ENCODE results near the gene JADE3. TPM values are rescaled to one million over a fixed set of nuclear protein-coding genes. Genes with fewer than 3 reads are reported as not detected.

The JADE3 gene
- total RNA-seq, 1 experiment from 2014 or later = 17.0 TPM

DNA sequence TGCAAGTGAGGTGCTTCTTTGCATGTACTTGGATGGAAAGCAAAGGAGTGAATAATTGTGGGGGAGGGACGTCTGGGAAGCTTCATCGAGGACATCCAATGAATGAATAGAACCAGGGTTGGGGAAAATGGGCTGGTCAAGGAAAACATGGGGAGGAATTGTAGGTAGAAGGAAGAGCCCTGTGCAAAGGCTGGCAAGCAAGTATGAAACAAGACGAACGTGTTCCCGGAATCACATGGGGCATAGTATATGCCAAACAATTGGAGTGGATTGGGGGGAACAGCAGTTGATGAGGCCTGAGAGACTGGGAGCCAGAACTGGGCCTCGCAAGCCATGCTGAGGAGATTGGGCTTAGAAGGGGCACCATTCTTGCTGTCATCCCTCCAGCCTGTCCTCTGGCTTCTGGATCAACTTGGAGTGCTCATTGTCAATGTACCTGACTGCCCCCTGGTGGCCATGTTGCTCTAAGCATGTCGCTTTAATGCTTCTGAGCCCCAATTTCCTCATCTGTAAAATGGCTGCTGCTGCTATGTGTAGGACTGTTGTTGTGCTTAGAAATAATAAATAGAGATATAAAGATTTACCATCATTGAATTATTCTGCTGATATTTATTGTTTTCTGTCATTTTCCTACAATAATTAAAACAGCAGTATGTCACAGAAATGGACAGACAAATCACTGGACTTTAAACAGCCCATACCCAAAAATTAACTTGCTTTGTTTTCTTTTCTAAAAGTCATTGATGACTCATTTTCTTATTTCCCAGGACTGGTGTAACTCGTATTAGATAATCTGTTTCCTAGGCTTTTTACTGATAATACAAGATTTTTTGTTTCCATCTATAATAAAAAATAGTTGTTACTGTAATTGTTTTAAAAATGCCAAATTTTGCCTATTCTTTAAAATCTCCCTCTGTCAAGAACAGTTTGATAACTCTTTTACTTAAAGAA, 66.4 kb downstream of the JADE3 start:
- Mint-ChIP-seq H3K4me1 (ENCODE audit: low read depth, unreplicated experiment) (peaks cover 15% of the 10 kb centered on the region), H3K4me3 (ENCODE audit: low read depth, unreplicated experiment) (no peak overlapping the region), H3K27ac (ENCODE audit: unreplicated experiment) (peak overlapping the region; percentile 19), H3K27me3 (ENCODE audit: unreplicated experiment) (no peaks in the 10 kb centered on the region), H3K9me3 (ENCODE audit: low read depth, unreplicated experiment) (no peaks in the 10 kb centered on the region), H3K36me3 (ENCODE audit: insufficient read depth, unreplicated experiment) (no peaks in the 10 kb centered on the region)
- CTCF ChIA-PET = interaction anchor here (1.8 kb wide), 1 partner anchor 75 kb away, joined by 6 read pairs; no protein-coding TSS in a partner anchor
- intact Hi-C loops (cut with micrococcal nuclease; ENCODE audit: unreplicated experiment) = loop anchor here (5.0 kb wide), 1 partner anchor 66 kb away; the partner anchor contains the start of gene JADE3
- BruUV-seq (replicated peaks) = no TSS peak
- TF ChIP-seq, protein P1, sequence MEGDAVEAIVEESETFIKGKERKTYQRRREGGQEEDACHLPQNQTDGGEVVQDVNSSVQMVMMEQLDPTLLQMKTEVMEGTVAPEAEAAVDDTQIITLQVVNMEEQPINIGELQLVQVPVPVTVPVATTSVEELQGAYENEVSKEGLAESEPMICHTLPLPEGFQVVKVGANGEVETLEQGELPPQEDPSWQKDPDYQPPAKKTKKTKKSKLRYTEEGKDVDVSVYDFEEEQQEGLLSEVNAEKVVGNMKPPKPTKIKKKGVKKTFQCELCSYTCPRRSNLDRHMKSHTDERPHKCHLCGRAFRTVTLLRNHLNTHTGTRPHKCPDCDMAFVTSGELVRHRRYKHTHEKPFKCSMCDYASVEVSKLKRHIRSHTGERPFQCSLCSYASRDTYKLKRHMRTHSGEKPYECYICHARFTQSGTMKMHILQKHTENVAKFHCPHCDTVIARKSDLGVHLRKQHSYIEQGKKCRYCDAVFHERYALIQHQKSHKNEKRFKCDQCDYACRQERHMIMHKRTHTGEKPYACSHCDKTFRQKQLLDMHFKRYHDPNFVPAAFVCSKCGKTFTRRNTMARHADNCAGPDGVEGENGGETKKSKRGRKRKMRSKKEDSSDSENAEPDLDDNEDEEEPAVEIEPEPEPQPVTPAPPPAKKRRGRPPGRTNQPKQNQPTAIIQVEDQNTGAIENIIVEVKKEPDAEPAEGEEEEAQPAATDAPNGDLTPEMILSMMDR (IDR thresholded peaks at IDR 0.05; ENCODE audit: unreplicated experiment) = peak; percentile 46
- DNase-seq = peak; percentile 79

DNA sequence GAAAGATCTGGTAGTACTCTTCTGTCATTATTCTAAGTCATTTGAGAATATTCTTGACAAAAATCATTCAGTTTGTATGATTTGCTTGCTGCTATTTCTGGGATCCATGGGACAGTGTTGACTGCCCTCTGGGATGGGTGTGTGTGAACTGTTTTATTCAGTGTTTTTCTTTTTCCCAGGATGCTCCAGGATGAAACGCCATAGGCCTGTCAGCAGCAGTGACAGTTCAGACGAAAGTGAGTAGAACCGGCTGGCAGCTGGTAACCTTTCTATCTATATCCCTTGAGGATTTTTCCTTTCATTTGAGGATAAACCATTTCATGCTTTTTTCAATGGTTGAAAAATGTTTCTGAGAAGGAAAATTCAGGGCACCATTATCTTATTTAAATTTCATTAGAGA, 72.5 kb downstream of the JADE3 start:
- Mint-ChIP-seq H3K36me3 (ENCODE audit: insufficient read depth, unreplicated experiment) (no peaks in the 10 kb centered on the region), H3K27me3 (ENCODE audit: unreplicated experiment) (no peaks in the 10 kb centered on the region), H3K9me3 (ENCODE audit: low read depth, unreplicated experiment) (no peaks in the 10 kb centered on the region), H3K4me1 (ENCODE audit: low read depth, unreplicated experiment) (no peaks in the 10 kb centered on the region), H3K27ac (ENCODE audit: unreplicated experiment) (no peak overlapping the region), H3K4me3 (ENCODE audit: low read depth, unreplicated experiment) (no peak overlapping the region)
- CTCF ChIA-PET = no interaction called here
- BruUV-seq (replicated peaks) = no TSS peak
- TF ChIP-seq, protein P1 (IDR thresholded peaks at IDR 0.05; ENCODE audit: unreplicated experiment) = no peak
- intact Hi-C loops (cut with micrococcal nuclease; ENCODE audit: unreplicated experiment) = no loop called here
- no peak for DNase-seq

DNA sequence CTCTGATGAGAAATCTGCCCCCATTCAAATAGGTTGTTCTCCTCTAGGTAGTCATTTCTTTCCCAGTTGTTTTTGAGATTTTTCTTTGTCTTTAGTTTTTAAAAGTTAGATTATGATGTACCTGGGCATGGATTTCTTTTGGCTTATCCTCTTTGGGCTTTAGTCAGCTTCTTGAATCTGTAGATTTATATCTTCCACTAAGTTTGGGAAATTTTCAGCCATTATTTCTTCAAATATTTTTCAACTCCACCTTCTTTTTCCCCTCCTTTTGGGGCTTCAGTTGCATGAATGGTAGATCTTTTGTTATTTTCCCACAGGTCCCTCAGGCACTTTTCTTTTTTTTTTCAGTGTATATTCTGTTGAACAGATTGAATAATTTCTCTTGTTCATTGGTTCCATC, 77.3 kb downstream of the JADE3 start:
- no peak for DNase-seq
- no TSS peak for BruUV-seq (replicated peaks)
- Mint-ChIP-seq H3K27me3 (ENCODE audit: unreplicated experiment) (no peaks in the 10 kb centered on the region), H3K4me1 (ENCODE audit: low read depth, unreplicated experiment) (no peaks in the 10 kb centered on the region), H3K4me3 (ENCODE audit: low read depth, unreplicated experiment) (no peak overlapping the region), H3K9me3 (ENCODE audit: low read depth, unreplicated experiment) (no peaks in the 10 kb centered on the region), H3K27ac (ENCODE audit: unreplicated experiment) (no peak overlapping the region), H3K36me3 (ENCODE audit: insufficient read depth, unreplicated experiment) (no peaks in the 10 kb centered on the region)
- CTCF ChIA-PET = no interaction called here
- intact Hi-C loops (cut with micrococcal nuclease; ENCODE audit: unreplicated experiment) = no loop called here
- TF ChIP-seq, protein P1 (IDR thresholded peaks at IDR 0.05; ENCODE audit: unreplicated experiment) = no peak

DNA sequence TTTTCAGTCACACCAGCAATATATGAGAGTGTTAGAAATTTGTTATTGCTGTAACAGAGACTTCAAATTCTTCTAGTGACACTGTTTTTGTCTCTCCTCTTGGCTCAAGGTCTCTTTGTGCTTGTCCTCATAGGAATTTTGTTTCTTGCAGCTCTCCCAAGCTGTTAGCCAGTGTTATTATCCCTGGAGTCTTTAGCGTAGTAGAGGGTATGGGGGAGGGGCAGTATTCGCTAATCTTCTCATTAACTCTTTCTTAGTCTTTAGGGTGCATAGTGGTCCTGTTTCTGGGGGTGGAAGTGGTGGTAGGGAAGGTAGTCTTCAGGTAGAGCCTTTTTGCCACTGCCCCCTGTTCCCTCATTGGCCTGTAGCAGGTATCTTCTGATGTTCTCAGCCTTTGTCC, 79.4 kb downstream of the JADE3 start:
- CTCF ChIA-PET = no interaction called here
- intact Hi-C loops (cut with micrococcal nuclease; ENCODE audit: unreplicated experiment) = no loop called here
- DNase-seq = no peak
- no TSS peak for BruUV-seq (replicated peaks)
- Mint-ChIP-seq H3K36me3 (ENCODE audit: insufficient read depth, unreplicated experiment) (no peaks in the 10 kb centered on the region), H3K27me3 (ENCODE audit: unreplicated experiment) (no peaks in the 10 kb centered on the region), H3K4me1 (ENCODE audit: low read depth, unreplicated experiment) (no peaks in the 10 kb centered on the region), H3K27ac (ENCODE audit: unreplicated experiment) (no peak overlapping the region), H3K4me3 (ENCODE audit: low read depth, unreplicated experiment) (no peak overlapping the region), H3K9me3 (ENCODE audit: low read depth, unreplicated experiment) (no peaks in the 10 kb centered on the region)
- TF ChIP-seq, protein P1 (IDR thresholded peaks at IDR 0.05; ENCODE audit: unreplicated experiment) = no peak
